K562 (cell line): ENCODE measurements around the gene SPATA2. TPM values are rescaled to one million over a fixed set of nuclear protein-coding genes. Genes with fewer than 3 reads are reported as not detected.

Experiments used
- CCNT2 ChIP-seq: IDR thresholded peaks from 2 replicates; pipeline ENCODE4 v1.6.1; 2011; ENCODE audit warnings: borderline replicate concordance, low read depth, mild to moderate bottlenecking, moderate library complexity, mixed read lengths, low read length; ENCODE audit not compliant: insufficient read length; ENCODE audit errors: extremely low read depth
- CHD7 ChIP-seq: fragments of 200-600 bp; sonication (generic); IDR thresholded peaks from one replicate; pipeline ENCODE4 v1.6.1; 2012; ENCODE audit warnings: mild to moderate bottlenecking, low read depth, low read length, inconsistent platforms
- FOXP4 ChIP-seq: sonication (generic); formaldehyde crosslinking; IDR thresholded peaks from 2 replicates; pipeline ENCODE4 v1.8.0; 2022; ENCODE audit warnings: mild to moderate bottlenecking, missing genetic modification reagents, borderline replicate concordance
- HOXB6 ChIP-seq: fragments of 250-450 bp; sonication (Bioruptor Pico); IDR thresholded peaks from 2 replicates; pipeline ENCODE4 v1.5.1; 2022; ENCODE audit warnings: mild to moderate bottlenecking, borderline replicate concordance
- MLX ChIP-seq, 2 experiments: fragments of 450-650 bp in 1 of 2; sonication (generic) in 1 of 2; formaldehyde crosslinking; conservative IDR thresholded peaks; 2 replicates each; pipeline versions ENCODE4 v1.4.0 to v1.8.1; 2020 to 2022; ENCODE audit warnings: mild to moderate bottlenecking in 1 of 2, missing genetic modification reagents in 1 of 2
- STAT5B ChIP-seq: fragments of 250-450 bp; sonication (Bioruptor Pico); IDR thresholded peaks from 2 replicates; pipeline ENCODE4 v1.8.0; 2021; ENCODE audit warnings: mild to moderate bottlenecking, inconsistent platforms
- TAL1 ChIP-seq: fragments of 450-650 bp; IDR thresholded peaks from 2 replicates; pipeline ENCODE4 v1.6.1; 2016; ENCODE audit warnings: mild to moderate bottlenecking
- TRIM28 ChIP-seq: fragments of 450-650 bp; IDR thresholded peaks from 2 replicates; pipeline ENCODE4 v1.6.1; 2017
- ZNF282 ChIP-seq: sonication (generic); formaldehyde crosslinking; IDR thresholded peaks from 2 replicates; pipeline ENCODE4 v1.8.1; 2023; ENCODE audit warnings: missing genetic modification reagents
- polyA plus RNA-seq, 8 experiments: library from polyadenylated mRNA; depleted of rRNA in 4 of 8; stranded (reverse) in 5 of 8; unstranded in 3 of 8; fragments of >200 nt; fragmentation: Nextera tagmentation in 2 of 8; fragmentation: Illumina TruSeq in 1 of 8; extraction: Ambion mirVana in 2 of 8; extraction: Trizol in 1 of 8; gene quantifications; 2 replicates each; pipeline versions ENCODE4 v1.2.1 to v1.2.3, GENCODE V29; 2011 to 2014; ENCODE audit warnings: inconsistent platforms in 1 of 8, missing spikeins in 1 of 8
- total RNA-seq, 7 experiments: library from RNA; depleted of rRNA in 6 of 7; stranded (reverse); fragments of >200 nt in 6 of 7; fragmentation: Illumina TruSeq in 2 of 7; extraction: Trizol in 2 of 7; gene quantifications; 2 replicates each; pipeline versions ENCODE4 v1.2.1 to v1.2.3, GENCODE V29; 2011 to 2021; ENCODE audit warnings: low replicate concordance in 1 of 7

SPATA2 gene
- total and polyA plus RNA-seq, 9 of the 15 experiments (the other 6 are each of a cell fraction or from before 2014, with no cell fraction given) = 0.46 to 8.2 (median 2.7) TPM

GRCh38 chr20:49916146-49917002 lies 1.0 kb upstream of the SPATA2 start (continued):
- no peak for TF ChIP-seq CHD7
- peak; percentile 67 for TF ChIP-seq TAL1
- no peak for TF ChIP-seq STAT5B (CRISPR knock-in tag)
- no peak for TF ChIP-seq MLX (CRISPR knock-in tag; conservative IDR thresholded peaks at IDR 0.05)
- no peak for TF ChIP-seq HOXB6 (CRISPR knock-in tag)
- 0 out of 2 replicates have a peak, but pooled peaks have one; percentile 35 for TF ChIP-seq FOXP4 (CRISPR knock-in tag)
- no peak for TF ChIP-seq TRIM28
- no peak for TF ChIP-seq ZNF282 (CRISPR knock-in tag)
- peak; percentile 17 for TF ChIP-seq CCNT2
